Measurements from ENCODE around the gene FNDC1. TPM values are rescaled to one million over a fixed set of nuclear protein-coding genes. Genes with fewer than 3 reads are reported as not detected.

The FNDC1 gene
- total RNA-seq, 1 experiment from 2014 or later: not detected

- no peaks in the 10 kb centered on the region for H3K4me1 ChIP-seq (ENCODE audit: insufficient read depth, low read length)
- H2AFZ ChIP-seq (ENCODE audit: low read length): no peak overlapping the region
Observed at GRCh38 chr6:159203304-159204005, 34.3 kb downstream of the FNDC1 start.

GRCh38 chr6:159204605-159205004 lies 35.4 kb downstream of the FNDC1 start:
- TF ChIP-seq CTCF (conservative IDR thresholded peaks at IDR 0.05; ENCODE audit: low read depth, low read length) (no peak), EZH2 (IDR thresholded peaks at IDR 0.05; ENCODE audit: low read length, unreplicated experiment) (no peak), EZH2phosphoT487 (IDR thresholded peaks at IDR 0.05; ENCODE audit: borderline replicate concordance, low read length) (no peak)
- H3K4me2 ChIP-seq (ENCODE audit: low read length): no peak overlapping the region
- DNase-seq: no peak
- H3K36me3 ChIP-seq (ENCODE audit: low read depth, low read length): no peaks in the 10 kb centered on the region
- H3F3A ChIP-seq (ENCODE audit: low read length, unreplicated experiment): no peaks in the 10 kb centered on the region
- ChIA-PET CTCF (no interaction called here), POLR2A (ENCODE audit: unreplicated experiment) (no interaction called here)
- no peaks in the 10 kb centered on the region for H3K9me2 ChIP-seq (replicated peaks; ENCODE audit: low read length)
- H3K4me3 ChIP-seq (ENCODE audit: low read length): no peak overlapping the region
- no peaks in the 10 kb centered on the region for H3K79me2 ChIP-seq (ENCODE audit: low read length)
- no peaks in the 10 kb centered on the region for H4K20me1 ChIP-seq (ENCODE audit: low read length)
- no peak overlapping the region for H3K9ac ChIP-seq (ENCODE audit: low read length)
- ATAC-seq: no peak
- H2AFZ ChIP-seq (ENCODE audit: low read length): no peak overlapping the region
- no TSS peak for BruUV-seq (replicated peaks)
- no peak overlapping the region for H3K27ac ChIP-seq (ENCODE audit: low read length)
- no peaks in the 10 kb centered on the region for H3K4me1 ChIP-seq (ENCODE audit: insufficient read depth, low read length)
- peaks cover 38% of the 10 kb centered on the region for H3K27me3 ChIP-seq (ENCODE audit: low read length)
- intact Hi-C loops (cut with micrococcal nuclease): no loop called here
- H3K9me3 ChIP-seq (ENCODE audit: low read length): no peaks in the 10 kb centered on the region

More at GRCh38 chr6:159203304-159204005, 34.3 kb downstream of the FNDC1 start:
- intact Hi-C loops (cut with micrococcal nuclease): no loop called here
- Histone ChIP-seq H4K20me1 (ENCODE audit: low read length) (no peaks in the 10 kb centered on the region), H3K79me2 (ENCODE audit: low read length) (no peaks in the 10 kb centered on the region), H3K4me2 (ENCODE audit: low read length) (no peak overlapping the region), H3K9me2 (replicated peaks; ENCODE audit: low read length) (no peaks in the 10 kb centered on the region), H3F3A (ENCODE audit: low read length, unreplicated experiment) (no peaks in the 10 kb centered on the region), H3K4me3 (ENCODE audit: low read length) (no peak overlapping the region), H3K9me3 (ENCODE audit: low read length) (no peaks in the 10 kb centered on the region), H3K36me3 (ENCODE audit: low read depth, low read length) (no peaks in the 10 kb centered on the region), H3K9ac (ENCODE audit: low read length) (no peak overlapping the region), H3K27me3 (ENCODE audit: low read length) (peaks cover 37% of the 10 kb centered on the region), H3K27ac (ENCODE audit: low read length) (no peak overlapping the region)
- no TSS peak for BruUV-seq (replicated peaks)
- no peak for ATAC-seq
- ChIA-PET CTCF (no interaction called here), POLR2A (ENCODE audit: unreplicated experiment) (no interaction called here)
- TF ChIP-seq EZH2 (IDR thresholded peaks at IDR 0.05; ENCODE audit: low read length, unreplicated experiment) (no peak), EZH2phosphoT487 (IDR thresholded peaks at IDR 0.05; ENCODE audit: borderline replicate concordance, low read length) (no peak), CTCF (conservative IDR thresholded peaks at IDR 0.05; ENCODE audit: low read depth, low read length) (no peak)
- DNase-seq: peak; percentile 4

- H3K27me3 ChIP-seq (ENCODE audit: low read length): peaks cover 77% of the 10 kb centered on the region
- H3F3A ChIP-seq (ENCODE audit: low read length, unreplicated experiment): no peaks in the 10 kb centered on the region
- H3K9me2 ChIP-seq (replicated peaks; ENCODE audit: low read length): no peaks in the 10 kb centered on the region
- no peaks in the 10 kb centered on the region for H3K79me2 ChIP-seq (ENCODE audit: low read length)
- H3K9ac ChIP-seq (ENCODE audit: low read length): no peak overlapping the region
- no peak overlapping the region for H3K27ac ChIP-seq (ENCODE audit: low read length)
- H3K9me3 ChIP-seq (ENCODE audit: low read length): no peaks in the 10 kb centered on the region
- no peak overlapping the region for H2AFZ ChIP-seq (ENCODE audit: low read length)
- no TSS peak for BruUV-seq (replicated peaks)
- ATAC-seq: no peak
- intact Hi-C loops (cut with micrococcal nuclease): no loop called here
- TF ChIP-seq EZH2phosphoT487 (IDR thresholded peaks at IDR 0.05; ENCODE audit: borderline replicate concordance, low read length) (no peak), CTCF (conservative IDR thresholded peaks at IDR 0.05; ENCODE audit: low read depth, low read length) (no peak), EZH2 (IDR thresholded peaks at IDR 0.05; ENCODE audit: low read length, unreplicated experiment) (no peak)
- DNase-seq: no peak
- POLR2A ChIA-PET (ENCODE audit: unreplicated experiment): no interaction called here
- no peak overlapping the region for H3K4me3 ChIP-seq (ENCODE audit: low read length)
- no peaks in the 10 kb centered on the region for H3K36me3 ChIP-seq (ENCODE audit: low read depth, low read length)
- no peak overlapping the region for H3K4me2 ChIP-seq (ENCODE audit: low read length)
- no peaks in the 10 kb centered on the region for H4K20me1 ChIP-seq (ENCODE audit: low read length)
- no peaks in the 10 kb centered on the region for H3K4me1 ChIP-seq (ENCODE audit: insufficient read depth, low read length)
- CTCF ChIA-PET: no interaction called here
Observed at GRCh38 chr6:159212028-159212427, 42.8 kb downstream of the FNDC1 start.
